C4-2B (cell line): ENCODE data around the gene DCHS2.

Source experiments
- H3K27ac ChIP-seq: fragments of 450-650 bp; 2 replicates; pipeline ENCODE4 v1.5.1; 2017
- ZFX ChIP-seq: fragments of 450-650 bp; IDR thresholded peaks from 2 replicates; pipeline ENCODE4 v1.6.1; 2017
- TF ChIP-seq, protein P1 (sequence below): fragments of 450-650 bp; conservative IDR thresholded peaks from 2 replicates; pipeline ENCODE4 v1.5.1; 2017; ENCODE audit warnings: mild to moderate bottlenecking

The DCHS2 gene

DNA sequence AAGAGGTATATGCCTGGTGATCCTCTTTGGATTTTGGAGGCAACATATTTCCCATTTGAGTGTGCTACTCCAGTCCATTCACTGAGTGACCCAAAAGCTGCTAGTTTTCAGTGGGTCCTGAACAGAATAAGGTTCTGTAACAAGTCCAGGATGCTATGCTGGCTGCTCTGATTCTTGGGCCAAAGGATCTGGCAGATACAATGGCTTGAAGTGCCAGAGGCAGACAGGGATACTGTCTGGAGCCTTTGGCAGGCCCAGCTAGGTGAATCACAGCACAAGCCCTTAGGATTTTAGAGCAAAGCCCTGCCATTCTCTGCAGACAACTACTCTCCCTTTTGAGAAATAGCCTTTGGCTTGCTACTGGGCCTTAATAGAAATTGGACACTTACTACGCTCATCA is 40.6 kb downstream of the DCHS2 start:
- H3K27ac ChIP-seq: no peak overlapping the region
- TF ChIP-seq, protein P1, sequence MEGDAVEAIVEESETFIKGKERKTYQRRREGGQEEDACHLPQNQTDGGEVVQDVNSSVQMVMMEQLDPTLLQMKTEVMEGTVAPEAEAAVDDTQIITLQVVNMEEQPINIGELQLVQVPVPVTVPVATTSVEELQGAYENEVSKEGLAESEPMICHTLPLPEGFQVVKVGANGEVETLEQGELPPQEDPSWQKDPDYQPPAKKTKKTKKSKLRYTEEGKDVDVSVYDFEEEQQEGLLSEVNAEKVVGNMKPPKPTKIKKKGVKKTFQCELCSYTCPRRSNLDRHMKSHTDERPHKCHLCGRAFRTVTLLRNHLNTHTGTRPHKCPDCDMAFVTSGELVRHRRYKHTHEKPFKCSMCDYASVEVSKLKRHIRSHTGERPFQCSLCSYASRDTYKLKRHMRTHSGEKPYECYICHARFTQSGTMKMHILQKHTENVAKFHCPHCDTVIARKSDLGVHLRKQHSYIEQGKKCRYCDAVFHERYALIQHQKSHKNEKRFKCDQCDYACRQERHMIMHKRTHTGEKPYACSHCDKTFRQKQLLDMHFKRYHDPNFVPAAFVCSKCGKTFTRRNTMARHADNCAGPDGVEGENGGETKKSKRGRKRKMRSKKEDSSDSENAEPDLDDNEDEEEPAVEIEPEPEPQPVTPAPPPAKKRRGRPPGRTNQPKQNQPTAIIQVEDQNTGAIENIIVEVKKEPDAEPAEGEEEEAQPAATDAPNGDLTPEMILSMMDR: no peak
- no peak for TF ChIP-seq ZFX

DNA sequence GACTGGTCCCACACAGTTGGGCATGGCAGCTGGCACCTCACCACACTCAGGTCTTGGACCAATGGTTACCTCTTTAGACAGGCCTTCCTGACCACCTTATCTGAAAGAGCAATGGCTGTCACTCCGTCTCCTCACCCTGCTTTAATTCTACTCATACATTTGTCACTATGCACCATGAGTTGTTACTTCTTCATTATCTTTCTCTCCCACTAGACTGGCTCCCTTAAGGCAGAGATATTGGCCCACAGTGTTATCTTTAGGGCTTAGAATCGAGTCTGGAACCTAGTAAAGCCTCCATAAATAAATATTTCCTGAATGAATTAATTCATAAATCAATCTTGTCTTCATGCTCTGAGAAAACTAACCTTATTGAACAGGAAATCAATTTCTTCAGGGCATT is 46.6 kb downstream of the DCHS2 start:
- TF ChIP-seq, protein P1: no peak
- no peak for TF ChIP-seq ZFX
- no peak overlapping the region for H3K27ac ChIP-seq

DNA sequence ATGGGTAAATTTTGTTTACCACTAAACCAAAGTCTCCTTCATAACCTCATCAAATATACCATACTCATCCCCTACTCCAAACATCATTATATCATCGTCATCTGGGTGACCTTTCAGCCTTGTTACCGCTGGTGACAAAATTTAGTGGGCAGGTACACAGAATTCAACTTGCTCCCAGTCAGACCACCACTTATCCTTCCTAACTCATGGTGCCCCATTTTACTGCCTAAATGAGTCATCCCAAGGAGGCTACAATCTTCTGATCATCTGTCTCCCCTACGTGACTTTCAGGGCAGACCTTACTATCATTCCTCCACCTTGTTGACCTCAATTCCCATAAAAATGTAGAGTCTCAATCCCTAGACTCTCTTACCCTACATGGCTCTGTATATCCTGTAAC is 49.6 kb downstream of the DCHS2 start:
- TF ChIP-seq ZFX: no peak
- TF ChIP-seq, protein P1: no peak
- H3K27ac ChIP-seq: no peak overlapping the region

DNA sequence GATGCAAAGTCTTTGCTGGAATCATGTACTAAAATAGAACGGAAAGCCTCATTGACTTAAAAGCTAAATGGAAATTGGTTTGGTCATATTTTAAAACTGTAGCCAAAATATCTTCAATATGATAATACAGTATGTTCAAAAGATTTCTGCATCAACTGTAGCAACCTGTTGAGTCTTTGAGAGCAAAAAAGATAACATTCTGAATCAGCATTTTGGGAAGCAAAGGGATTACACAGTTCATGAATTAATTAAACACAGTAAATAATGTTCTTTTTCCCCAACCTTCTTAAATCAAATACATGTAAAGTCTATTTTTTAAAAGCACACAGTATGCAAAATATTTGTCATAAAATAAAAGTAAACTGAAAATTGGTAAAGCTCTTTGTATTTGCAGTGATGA is 50.5 kb downstream of the DCHS2 start:
- TF ChIP-seq, protein P1: no peak
- no peak for TF ChIP-seq ZFX
- no peak overlapping the region for H3K27ac ChIP-seq

DNA sequence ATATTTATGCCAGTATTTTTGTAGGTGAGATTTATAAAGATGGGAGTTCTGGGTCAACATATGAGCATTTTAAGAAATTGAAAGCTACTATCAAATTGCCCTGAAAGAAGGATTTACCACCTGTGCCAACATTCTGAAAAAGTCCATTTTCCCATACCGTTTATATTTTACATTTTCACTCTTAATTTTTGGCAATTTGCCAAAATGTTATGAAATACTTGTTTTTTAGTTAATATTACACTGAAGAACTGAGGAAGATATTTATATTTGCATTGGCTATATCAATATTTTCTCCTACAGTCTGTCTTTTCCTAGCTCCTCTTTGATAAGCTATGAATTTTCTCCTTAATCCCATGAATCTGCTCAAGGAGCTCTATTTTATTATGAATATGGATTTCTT is 52.4 kb downstream of the DCHS2 start:
- TF ChIP-seq, protein P1: no peak
- no peak for TF ChIP-seq ZFX
- no peak overlapping the region for H3K27ac ChIP-seq

DNA sequence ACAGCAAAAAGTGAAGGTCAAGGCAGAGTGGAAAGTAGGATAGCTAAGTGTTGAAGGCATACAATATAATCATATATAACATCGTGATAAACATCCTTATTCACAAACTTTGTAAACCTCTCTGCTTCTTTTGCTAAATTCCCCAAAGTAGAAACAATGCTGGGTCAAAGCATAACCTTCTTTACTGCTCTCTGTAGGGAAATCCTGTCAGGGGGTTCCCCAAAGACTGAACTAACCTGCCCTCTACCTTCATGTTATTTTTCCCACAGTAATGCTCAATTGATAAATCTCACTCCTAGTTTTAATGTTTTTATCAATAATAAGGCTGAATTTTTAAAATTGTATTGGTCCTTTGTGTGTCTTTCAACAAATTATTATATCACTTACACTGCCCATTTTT is 55.7 kb downstream of the DCHS2 start:
- no peak for TF ChIP-seq ZFX
- TF ChIP-seq, protein P1: no peak
- no peak overlapping the region for H3K27ac ChIP-seq

DNA sequence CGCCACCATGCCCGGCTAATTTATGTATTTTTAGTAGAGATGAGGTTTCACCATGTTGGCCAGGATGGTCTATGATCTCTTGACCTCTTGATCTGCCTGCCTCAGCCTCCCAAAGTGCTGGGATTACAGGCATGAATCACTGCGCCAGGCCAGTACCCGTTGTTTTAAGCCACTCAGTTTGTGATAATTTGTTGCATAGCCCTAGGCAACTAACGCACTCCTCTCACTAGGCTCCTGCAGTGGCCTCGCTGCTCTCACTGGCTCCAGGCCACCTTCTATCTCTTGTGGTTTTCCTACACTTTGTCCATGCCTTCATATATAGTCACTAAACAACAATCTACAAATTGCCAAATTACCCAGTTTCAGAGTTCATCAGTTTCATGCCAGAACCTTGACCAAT is 58.1 kb downstream of the DCHS2 start:
- no peak for TF ChIP-seq ZFX
- TF ChIP-seq, protein P1: no peak
- H3K27ac ChIP-seq: no peak overlapping the region
